Hepatocyte (in vitro differentiated cells): ENCODE data around the gene KCNA2.

ENCODE experiments used
- EZH2 ChIP-seq: fragments of 200-600 bp; sonication (generic); IDR thresholded peaks from 2 replicates; pipeline ENCODE4 v1.6.1; 2016; ENCODE audit warnings: antibody characterized with exemption, mild to moderate bottlenecking, borderline replicate concordance
- EZH2phosphoT487 ChIP-seq: fragments of 200-600 bp; sonication (generic); IDR thresholded peaks from one replicate; pipeline ENCODE4 v1.6.1; 2018; ENCODE audit warnings: antibody characterized with exemption, mild to moderate bottlenecking, low read depth, moderate library complexity; ENCODE audit not compliant: unreplicated experiment, severe bottlenecking
- TF ChIP-seq, protein P1 (sequence below): fragments of 200-600 bp; sonication (generic); IDR thresholded peaks from 2 replicates; pipeline ENCODE4 v1.5.1; 2016; ENCODE audit warnings: antibody characterized with exemption, mild to moderate bottlenecking; ENCODE audit not compliant: poor library complexity

DNA sequence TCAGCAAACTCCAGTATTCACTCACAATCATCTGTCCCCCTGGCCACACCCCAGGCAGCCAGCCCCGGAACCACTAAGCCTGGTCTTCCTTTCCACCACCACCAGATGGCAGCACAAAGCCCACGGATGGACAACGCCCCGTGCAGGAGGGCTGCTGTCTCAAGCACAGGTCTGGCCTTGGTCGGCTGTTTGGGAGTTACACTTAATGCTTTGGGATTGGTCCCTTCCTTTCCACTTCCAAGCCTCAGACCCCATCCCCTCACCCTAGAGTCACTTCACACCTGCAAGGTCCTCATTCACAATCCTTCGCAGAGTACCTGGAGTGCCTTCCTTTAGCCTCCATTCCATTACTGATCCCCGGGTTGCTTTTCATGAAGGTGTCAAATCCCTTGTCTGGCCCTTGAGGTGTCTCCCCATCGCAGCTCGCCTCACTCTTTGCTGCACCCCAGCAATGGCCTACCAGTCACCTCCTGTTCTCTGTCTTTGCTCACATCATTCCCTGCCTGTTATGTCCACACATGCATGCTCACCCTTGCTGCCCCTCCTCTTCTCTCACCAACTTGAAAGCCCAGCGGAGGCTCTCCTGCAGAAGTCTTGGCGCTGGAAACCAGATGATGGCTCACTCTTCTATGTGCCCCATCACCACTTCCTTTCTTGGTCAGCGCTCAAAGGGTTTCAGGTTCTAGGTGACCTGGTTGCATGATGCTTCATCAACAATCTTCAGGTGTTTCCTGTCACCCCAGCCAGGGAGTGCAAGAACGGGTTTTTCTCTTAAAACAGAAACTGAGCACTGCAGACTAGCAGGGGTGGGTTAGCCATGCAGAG is 24.9 kb upstream of the KCNA2 start:
- TF ChIP-seq EZH2 (no peak), EZH2phosphoT487 (no peak)
- TF ChIP-seq, protein P1, sequence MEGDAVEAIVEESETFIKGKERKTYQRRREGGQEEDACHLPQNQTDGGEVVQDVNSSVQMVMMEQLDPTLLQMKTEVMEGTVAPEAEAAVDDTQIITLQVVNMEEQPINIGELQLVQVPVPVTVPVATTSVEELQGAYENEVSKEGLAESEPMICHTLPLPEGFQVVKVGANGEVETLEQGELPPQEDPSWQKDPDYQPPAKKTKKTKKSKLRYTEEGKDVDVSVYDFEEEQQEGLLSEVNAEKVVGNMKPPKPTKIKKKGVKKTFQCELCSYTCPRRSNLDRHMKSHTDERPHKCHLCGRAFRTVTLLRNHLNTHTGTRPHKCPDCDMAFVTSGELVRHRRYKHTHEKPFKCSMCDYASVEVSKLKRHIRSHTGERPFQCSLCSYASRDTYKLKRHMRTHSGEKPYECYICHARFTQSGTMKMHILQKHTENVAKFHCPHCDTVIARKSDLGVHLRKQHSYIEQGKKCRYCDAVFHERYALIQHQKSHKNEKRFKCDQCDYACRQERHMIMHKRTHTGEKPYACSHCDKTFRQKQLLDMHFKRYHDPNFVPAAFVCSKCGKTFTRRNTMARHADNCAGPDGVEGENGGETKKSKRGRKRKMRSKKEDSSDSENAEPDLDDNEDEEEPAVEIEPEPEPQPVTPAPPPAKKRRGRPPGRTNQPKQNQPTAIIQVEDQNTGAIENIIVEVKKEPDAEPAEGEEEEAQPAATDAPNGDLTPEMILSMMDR = peak; percentile 87
